ENCODE measurements around the gene TFAP2A.

TFAP2A gene

GRCh38 chr6:10395704-10396546 is 18.9 kb downstream of the TFAP2A start:
- Histone ChIP-seq H3K27me3 (ENCODE audit: control insufficient read depth in 3 of 3, insufficient read depth in 3 of 3, low read depth in 1 of 3, low read length in 3 of 3) (peaks cover 21 to 97% (median 87%) of the 10 kb centered on the region in 3 experiments), H2BK15ac (ENCODE audit: low read length) (no peak overlapping the region), H3K4me3 (ENCODE audit: low read length in 2 of 2) (no peak overlapping the region), H3K18ac (ENCODE audit: low read length) (no peak overlapping the region), H4K91ac (ENCODE audit: low read depth, low read length, poor library complexity) (no peak overlapping the region), H2AFZ (ENCODE audit: low read length) (peak overlapping the region; percentile 7), H4K8ac (ENCODE audit: low read depth, low read length) (no peak overlapping the region), H2BK12ac (ENCODE audit: low read length) (no peak overlapping the region), H2BK120ac (ENCODE audit: low read depth, low read length) (no peak overlapping the region), H3K23ac (ENCODE audit: low read depth, low read length, poor library complexity) (no peak overlapping the region), H3K79me1 (ENCODE audit: low read depth, low read length) (no peaks in the 10 kb centered on the region), H2AK5ac (ENCODE audit: low read depth, low read length) (no peak overlapping the region), H3K4ac (ENCODE audit: low read length) (no peak overlapping the region), H3K9me3 (replicated peaks in 1 of 2; ENCODE audit: control insufficient read depth in 2 of 2, insufficient read depth in 1 of 2, low read depth in 1 of 2, low read length in 2 of 2) (peaks cover 1 to 3% of the 10 kb centered on the region in 2 donors), H3K4me1 (ENCODE audit: control insufficient read depth in 2 of 2, insufficient read depth in 1 of 2, low read depth in 1 of 2, low read length in 2 of 2) (no peaks in the 10 kb centered on the region), H3K36me3 (replicated peaks in 1 of 2; ENCODE audit: control insufficient read depth in 2 of 2, insufficient read depth in 2 of 2, low read length in 2 of 2) (no peaks in the 10 kb centered on the region), H3K14ac (ENCODE audit: low read length) (no peak overlapping the region), H3K4me2 (ENCODE audit: insufficient read depth, low read length, poor library complexity, severe bottlenecking) (no peak overlapping the region), H2BK5ac (ENCODE audit: low read length) (no peak overlapping the region), H3K27ac (replicated peaks; ENCODE audit: low read length) (no peak overlapping the region), H3K9ac (ENCODE audit: low read depth, low read length, poor library complexity) (no peak overlapping the region)
- WGBS, 2 donors (ENCODE audit: extremely low coverage in 2 of 2, insufficient read length in 2 of 2, insufficient replicate concordance in 1 of 2): no CpG with 5 or more reads among the region's 14 CpGs
- no peak for DNase-seq (ENCODE audit: low spot score)

GRCh38 chr6:10395171-10395703 is 19.6 kb downstream of the TFAP2A start:
- Histone ChIP-seq H2BK15ac (ENCODE audit: low read length) (no peak overlapping the region), H3K4me1 (ENCODE audit: control insufficient read depth in 2 of 2, insufficient read depth in 1 of 2, low read depth in 1 of 2, low read length in 2 of 2) (peaks cover 0 to 3% of the 10 kb centered on the region in 2 donors), H3K79me1 (ENCODE audit: low read depth, low read length) (no peaks in the 10 kb centered on the region), H2AK5ac (ENCODE audit: low read depth, low read length) (no peak overlapping the region), H3K14ac (ENCODE audit: low read length) (no peak overlapping the region), H3K23ac (ENCODE audit: low read depth, low read length, poor library complexity) (no peak overlapping the region), H3K4ac (ENCODE audit: low read length) (no peak overlapping the region), H4K8ac (ENCODE audit: low read depth, low read length) (no peak overlapping the region), H2BK12ac (ENCODE audit: low read length) (no peak overlapping the region), H2BK120ac (ENCODE audit: low read depth, low read length) (no peak overlapping the region), H3K18ac (ENCODE audit: low read length) (no peak overlapping the region), H2AFZ (ENCODE audit: low read length) (no peak overlapping the region), H3K9ac (ENCODE audit: low read depth, low read length, poor library complexity) (no peak overlapping the region), H3K4me2 (ENCODE audit: insufficient read depth, low read length, poor library complexity, severe bottlenecking) (no peak overlapping the region), H3K36me3 (replicated peaks in 1 of 2; ENCODE audit: control insufficient read depth in 2 of 2, insufficient read depth in 2 of 2, low read length in 2 of 2) (no peaks in the 10 kb centered on the region), H3K27ac (replicated peaks; ENCODE audit: low read length) (no peak overlapping the region), H4K91ac (ENCODE audit: low read depth, low read length, poor library complexity) (no peak overlapping the region), H3K27me3 (ENCODE audit: control insufficient read depth in 3 of 3, insufficient read depth in 3 of 3, low read depth in 1 of 3, low read length in 3 of 3) (peaks cover 20 to 97% (median 87%) of the 10 kb centered on the region in 3 experiments), H2BK5ac (ENCODE audit: low read length) (no peak overlapping the region), H3K4me3 (ENCODE audit: low read length in 2 of 2) (no peak overlapping the region), H3K9me3 (replicated peaks in 1 of 2; ENCODE audit: control insufficient read depth in 2 of 2, insufficient read depth in 1 of 2, low read depth in 1 of 2, low read length in 2 of 2) (peaks cover 0 to 3% of the 10 kb centered on the region in 2 donors)
- DNase-seq (ENCODE audit: low spot score): no peak
- WGBS, 2 donors (ENCODE audit: extremely low coverage in 2 of 2, insufficient read length in 2 of 2, insufficient replicate concordance in 1 of 2): no CpG with 5 or more reads among the region's 8 CpGs

- Histone ChIP-seq H3K4ac (ENCODE audit: low read length) (no peak overlapping the region), H2BK15ac (ENCODE audit: low read length) (no peak overlapping the region), H3K4me3 (ENCODE audit: low read length in 2 of 2) (no peak overlapping the region), H3K79me1 (ENCODE audit: low read depth, low read length) (no peaks in the 10 kb centered on the region), H2AFZ (ENCODE audit: low read length) (no peak overlapping the region), H3K9me3 (replicated peaks in 1 of 2; ENCODE audit: control insufficient read depth in 2 of 2, insufficient read depth in 1 of 2, low read depth in 1 of 2, low read length in 2 of 2) (peaks cover 0 to 3% of the 10 kb centered on the region in 2 donors), H3K27me3 (ENCODE audit: control insufficient read depth in 3 of 3, insufficient read depth in 3 of 3, low read depth in 1 of 3, low read length in 3 of 3) (peaks cover 11 to 97% (median 84%) of the 10 kb centered on the region in 3 experiments), H3K4me2 (ENCODE audit: insufficient read depth, low read length, poor library complexity, severe bottlenecking) (no peak overlapping the region), H3K9ac (ENCODE audit: low read depth, low read length, poor library complexity) (no peak overlapping the region), H4K91ac (ENCODE audit: low read depth, low read length, poor library complexity) (no peak overlapping the region), H2BK5ac (ENCODE audit: low read length) (no peak overlapping the region), H3K36me3 (replicated peaks in 1 of 2; ENCODE audit: control insufficient read depth in 2 of 2, insufficient read depth in 2 of 2, low read length in 2 of 2) (no peaks in the 10 kb centered on the region), H2AK5ac (ENCODE audit: low read depth, low read length) (no peak overlapping the region), H3K23ac (ENCODE audit: low read depth, low read length, poor library complexity) (no peak overlapping the region), H3K4me1 (ENCODE audit: control insufficient read depth in 2 of 2, insufficient read depth in 1 of 2, low read depth in 1 of 2, low read length in 2 of 2) (peaks cover 0 to 3% of the 10 kb centered on the region in 2 donors), H3K14ac (ENCODE audit: low read length) (no peak overlapping the region), H2BK12ac (ENCODE audit: low read length) (no peak overlapping the region), H4K8ac (ENCODE audit: low read depth, low read length) (no peak overlapping the region), H2BK120ac (ENCODE audit: low read depth, low read length) (no peak overlapping the region), H3K27ac (replicated peaks; ENCODE audit: low read length) (no peak overlapping the region), H3K18ac (ENCODE audit: low read length) (no peak overlapping the region)
- no CpG with 5 or more reads among the region's 8 CpGs for WGBS, 2 donors (ENCODE audit: extremely low coverage in 2 of 2, insufficient read length in 2 of 2, insufficient replicate concordance in 1 of 2)
- DNase-seq (ENCODE audit: low spot score): peak; percentile 12
Observed at GRCh38 chr6:10393544-10394225, 21.2 kb downstream of the TFAP2A start.

- H4K91ac ChIP-seq (ENCODE audit: low read depth, low read length, poor library complexity): no peak overlapping the region
- no peak overlapping the region for H3K27ac ChIP-seq (replicated peaks; ENCODE audit: low read length)
- peaks cover 0 to 3% of the 10 kb centered on the region in 2 donors for H3K4me1 ChIP-seq (ENCODE audit: control insufficient read depth in 2 of 2, insufficient read depth in 1 of 2, low read depth in 1 of 2, low read length in 2 of 2)
- WGBS, 2 donors (ENCODE audit: extremely low coverage in 2 of 2, insufficient read length in 2 of 2, insufficient replicate concordance in 1 of 2): no CpG with 5 or more reads among the region's 10 CpGs
- H3K9ac ChIP-seq (ENCODE audit: low read depth, low read length, poor library complexity): no peak overlapping the region
- DNase-seq (ENCODE audit: low spot score): peak; percentile 17
- H2AFZ ChIP-seq (ENCODE audit: low read length): no peak overlapping the region
- H3K4ac ChIP-seq (ENCODE audit: low read length): no peak overlapping the region
- no peak overlapping the region for H3K14ac ChIP-seq (ENCODE audit: low read length)
- H2BK15ac ChIP-seq (ENCODE audit: low read length): no peak overlapping the region
- no peak overlapping the region for H2AK5ac ChIP-seq (ENCODE audit: low read depth, low read length)
- no peak overlapping the region for H3K23ac ChIP-seq (ENCODE audit: low read depth, low read length, poor library complexity)
- no peak overlapping the region for H3K18ac ChIP-seq (ENCODE audit: low read length)
- no peak overlapping the region for H2BK12ac ChIP-seq (ENCODE audit: low read length)
- no peaks in the 10 kb centered on the region for H3K36me3 ChIP-seq (replicated peaks in 1 of 2; ENCODE audit: control insufficient read depth in 2 of 2, insufficient read depth in 2 of 2, low read length in 2 of 2)
- H3K4me3 ChIP-seq (ENCODE audit: low read length in 2 of 2): no peak overlapping the region
- H3K27me3 ChIP-seq (ENCODE audit: control insufficient read depth in 3 of 3, insufficient read depth in 3 of 3, low read depth in 1 of 3, low read length in 3 of 3): peaks cover 10 to 98% (median 91%) of the 10 kb centered on the region in 3 experiments
- H4K8ac ChIP-seq (ENCODE audit: low read depth, low read length): no peak overlapping the region
- H2BK5ac ChIP-seq (ENCODE audit: low read length): no peak overlapping the region
- no peak overlapping the region for H3K4me2 ChIP-seq (ENCODE audit: insufficient read depth, low read length, poor library complexity, severe bottlenecking)
- no peaks in the 10 kb centered on the region for H3K79me1 ChIP-seq (ENCODE audit: low read depth, low read length)
- peaks cover 0 to 3% of the 10 kb centered on the region in 2 donors for H3K9me3 ChIP-seq (replicated peaks in 1 of 2; ENCODE audit: control insufficient read depth in 2 of 2, insufficient read depth in 1 of 2, low read depth in 1 of 2, low read length in 2 of 2)
- H2BK120ac ChIP-seq (ENCODE audit: low read depth, low read length): no peak overlapping the region
Observed at GRCh38 chr6:10391799-10392198, 23.1 kb downstream of the TFAP2A start.

Measured in neuronal stem cell (in vitro differentiated cells).